ENCODE data around the gene CACNA1C.

CACNA1C gene

GRCh38 chr12:2692080-2692479, 639.3 kb downstream of the CACNA1C start:
- TF ChIP-seq CTCF (IDR thresholded peaks at IDR 0.05; ENCODE audit: low read depth, low read length), result no peak
- H3K4me1 ChIP-seq, result no peaks in the 10 kb centered on the region
- H3K4me3 ChIP-seq (ENCODE audit: low read depth, low read length), result peak overlapping the region; percentile 29
- H3K36me3 ChIP-seq, result no peaks in the 10 kb centered on the region
- DNase-seq, result no peak
- H3K27me3 ChIP-seq, result peaks cover 57% of the 10 kb centered on the region
- H3K9me3 ChIP-seq, result no peaks in the 10 kb centered on the region

GRCh38 chr12:2693244-2693860, 640.6 kb downstream of the CACNA1C start:
- no peak for DNase-seq
- H3K9me3 ChIP-seq, result no peaks in the 10 kb centered on the region
- H3K4me1 ChIP-seq, result no peaks in the 10 kb centered on the region
- H3K27me3 ChIP-seq, result peaks cover 57% of the 10 kb centered on the region
- no peaks in the 10 kb centered on the region for H3K36me3 ChIP-seq
- TF ChIP-seq CTCF (IDR thresholded peaks at IDR 0.05; ENCODE audit: low read depth, low read length), result no peak
- H3K4me3 ChIP-seq (ENCODE audit: low read depth, low read length), result no peak overlapping the region

- Histone ChIP-seq H3K4me1 (no peaks in the 10 kb centered on the region), H3K9me3 (no peaks in the 10 kb centered on the region), H3K36me3 (no peaks in the 10 kb centered on the region), H3K27me3 (peaks cover 57% of the 10 kb centered on the region), H3K4me3 (ENCODE audit: low read depth, low read length) (no peak overlapping the region)
- no peak for TF ChIP-seq CTCF (IDR thresholded peaks at IDR 0.05; ENCODE audit: low read depth, low read length)
- DNase-seq, result no peak
These were observed 641.3 kb downstream of the CACNA1C start for GRCh38 chr12:2693980-2694610.

GRCh38 chr12:2696136-2696535, 643.3 kb downstream of the CACNA1C start:
- Histone ChIP-seq H3K27me3 (peaks cover 40% of the 10 kb centered on the region), H3K9me3 (no peaks in the 10 kb centered on the region)

GRCh38 chr12:2697057-2697800, 644.4 kb downstream of the CACNA1C start:
- H3K27me3 ChIP-seq, result peaks cover 29% of the 10 kb centered on the region
- no peaks in the 10 kb centered on the region for H3K36me3 ChIP-seq
- no peak for TF ChIP-seq CTCF (IDR thresholded peaks at IDR 0.05; ENCODE audit: low read depth, low read length)
- H3K4me3 ChIP-seq (ENCODE audit: low read depth, low read length), result no peak overlapping the region
- H3K4me1 ChIP-seq, result no peaks in the 10 kb centered on the region
- DNase-seq, result no peak
- no peaks in the 10 kb centered on the region for H3K9me3 ChIP-seq

More at GRCh38 chr12:2696136-2696535, 643.3 kb downstream of the CACNA1C start:
- Histone ChIP-seq H3K4me1 (no peaks in the 10 kb centered on the region), H3K36me3 (no peaks in the 10 kb centered on the region), H3K4me3 (ENCODE audit: low read depth, low read length) (no peak overlapping the region)
- DNase-seq, result no peak
- no peak for TF ChIP-seq CTCF (IDR thresholded peaks at IDR 0.05; ENCODE audit: low read depth, low read length)

- Histone ChIP-seq H3K27me3 (peaks cover 16% of the 10 kb centered on the region), H3K36me3 (no peaks in the 10 kb centered on the region), H3K9me3 (no peaks in the 10 kb centered on the region), H3K4me3 (ENCODE audit: low read depth, low read length) (no peak overlapping the region), H3K4me1 (no peaks in the 10 kb centered on the region)
- DNase-seq, result no peak
- no peak for TF ChIP-seq CTCF (IDR thresholded peaks at IDR 0.05; ENCODE audit: low read depth, low read length)
These were observed 645.8 kb downstream of the CACNA1C start for GRCh38 chr12:2698566-2698965.
